Endothelial cell of umbilical vein (primary cell): ENCODE data around the gene ZFP36. TPM values are rescaled to one million over a fixed set of nuclear protein-coding genes. Genes with fewer than 3 reads are reported as not detected.

Source experiments
- BruUV-seq: library from RNA; stranded (reverse); fragments of 400-500 nt; replicated peaks from 2 replicates; lab custom pipeline; 2021; lab: Mats Ljungman, UMichigan
- CTCF ChIA-PET: fragments of 300-600, 350-600 bp; sonication (Branson Sonifier 250); formaldehyde crosslinking; loops from one replicate; lab custom pipeline; 2021; ENCODE audit warnings: antibody characterized with exemption, inconsistent platforms; lab: Charles Lee
- POLR2A ChIA-PET: fragments of 300-600, 350-600 bp; sonication (Branson Sonifier 250); formaldehyde crosslinking; loops from one replicate; lab custom pipeline; 2021; ENCODE audit warnings: antibody characterized with exemption, inconsistent platforms; lab: Charles Lee
- DNase-seq: peaks from one replicate; pipeline ENCODE4 v3.0.0-alpha.2; 2011; ENCODE audit warnings: low read depth, low spot score
- FAIRE-seq: peaks from 2 replicates; lab custom pipeline; 2011; peaks lifted over from hg19 to GRCh38; lab: Jason Lieb, UNC
- H2AFZ ChIP-seq: 2 replicates; pipeline ENCODE4 v1.6.0; 2012; ENCODE audit warnings: low read depth, low read length, control low read depth, inconsistent platforms
- H3K27ac ChIP-seq: 2 replicates; pipeline ENCODE4 v1.5.1; 2011; ENCODE audit warnings: low read depth, mild to moderate bottlenecking, control low read depth, low read length, moderate library complexity; ENCODE audit not compliant: insufficient read depth
- H3K27me3 ChIP-seq, 2 experiments: 2 replicates each; pipeline versions ENCODE4 v1.6.0 to v1.6.1; 2011; ENCODE audit warnings: low read length in 2 of 2, mixed read lengths in 1 of 2; ENCODE audit not compliant: control insufficient read depth in 2 of 2, insufficient read depth in 2 of 2
- H3K36me3 ChIP-seq, 2 experiments: 2 replicates in 1 of 2; 3 replicates in 1 of 2; pipeline ENCODE4 v1.5.1; 2011; ENCODE audit warnings: low read length in 2 of 2, mild to moderate bottlenecking in 1 of 2, moderate library complexity in 1 of 2; ENCODE audit not compliant: control insufficient read depth in 2 of 2, insufficient read depth in 2 of 2; ENCODE audit errors: extremely low read depth in 1 of 2
- H3K4me1 ChIP-seq: 3 replicates; pipeline ENCODE4 v1.5.1; 2011; ENCODE audit warnings: mild to moderate bottlenecking, low read length; ENCODE audit not compliant: control insufficient read depth, insufficient read depth; ENCODE audit errors: extremely low read depth
- H3K4me2 ChIP-seq: 2 replicates; pipeline ENCODE4 v1.6.1; 2011; ENCODE audit warnings: low read length, control low read depth, mixed read lengths; ENCODE audit not compliant: insufficient read depth
- H3K4me3 ChIP-seq, 3 experiments: fragments of 200-600 bp in 1 of 3; sonication (generic), shearing (Covaris generic) in 1 of 3; replicated peaks in 1 of 3; 2 replicates each; pipeline ENCODE4 v1.5.1; 2011 to 2016; ENCODE audit warnings: control low read depth in 3 of 3, low read length in 3 of 3, mild to moderate bottlenecking in 2 of 3, inconsistent platforms in 1 of 3, low read depth in 1 of 3, moderate library complexity in 1 of 3; ENCODE audit not compliant: insufficient read depth in 1 of 3
- H3K79me2 ChIP-seq: 2 replicates; pipeline ENCODE4 v1.6.0; 2012; ENCODE audit warnings: low read length, inconsistent platforms; ENCODE audit not compliant: control insufficient read depth, insufficient read depth
- H3K9ac ChIP-seq: replicated peaks from 2 replicates; pipeline ENCODE3; 2011; ENCODE audit warnings: low read length, control low read depth; ENCODE audit not compliant: insufficient read depth; ENCODE audit errors: extremely low read depth
- H3K9me1 ChIP-seq: replicated peaks from 3 replicates; pipeline ENCODE4 v1.6.0; 2011; ENCODE audit warnings: mild to moderate bottlenecking, low read length; ENCODE audit not compliant: control insufficient read depth, insufficient read depth; ENCODE audit errors: extremely low read depth
- H3K9me3 ChIP-seq: replicated peaks from 2 replicates; pipeline ENCODE4 v1.5.1; 2012; ENCODE audit warnings: low read length, inconsistent platforms; ENCODE audit not compliant: control insufficient read depth, insufficient read depth
- H4K20me1 ChIP-seq: replicated peaks from 2 replicates; pipeline ENCODE3; 2011; ENCODE audit warnings: mild to moderate bottlenecking, low read length; ENCODE audit not compliant: control insufficient read depth, insufficient read depth; ENCODE audit errors: extremely low read depth
- CTCF ChIP-seq, 2 donors: IDR thresholded peaks; 1 replicate in 1 of 2; 2 replicates in 1 of 2; pipeline ENCODE4 v1.5.1; 2011; ENCODE audit warnings: low read length in 2 of 2, mild to moderate bottlenecking in 2 of 2, moderate library complexity in 2 of 2, control low read depth in 1 of 2, inconsistent platforms in 1 of 2, low read depth in 1 of 2; ENCODE audit not compliant: insufficient read depth in 1 of 2; ENCODE audit errors: extremely low read depth in 1 of 2
- FOS ChIP-seq: IDR thresholded peaks from 2 replicates; pipeline ENCODE4 v1.6.1; 2011; ENCODE audit warnings: mild to moderate bottlenecking, low read length, moderate library complexity, borderline replicate concordance; ENCODE audit not compliant: insufficient read depth
- GATA2 ChIP-seq: IDR thresholded peaks from 2 replicates; pipeline ENCODE4 v1.7.0; 2011; ENCODE audit warnings: low read depth, mild to moderate bottlenecking, moderate library complexity, mixed read lengths, low read length; ENCODE audit not compliant: insufficient read length, insufficient read depth
- MYC ChIP-seq: IDR thresholded peaks from one replicate; pipeline ENCODE4 v1.6.1; 2011; ENCODE audit warnings: mild to moderate bottlenecking, low read depth, low read length
- POLR2A ChIP-seq: IDR thresholded peaks from 2 replicates; pipeline ENCODE4 v1.6.1; 2012; ENCODE audit warnings: low read depth, mild to moderate bottlenecking, control low read depth, low read length
- POLR2AphosphoS5 ChIP-seq: IDR thresholded peaks from 2 replicates; pipeline ENCODE4 v1.6.1; 2012; ENCODE audit warnings: low read depth, mild to moderate bottlenecking, control low read depth, low read length, moderate library complexity; ENCODE audit not compliant: insufficient read depth
- dilution Hi-C: fragments of 300-500 bp; cut with MboI; formaldehyde crosslinking; loops from one replicate; pipeline ENCODE4 v1.15.0; 2019; ENCODE audit warnings: low sequenced_read_pairs; ENCODE audit not compliant: extremely low pct_ligation_motif_present
- intact Hi-C: fragments of 100-400 bp; cut with micrococcal nuclease; formaldehyde crosslinking; loops from one replicate; pipeline ENCODE4 v1.10.0; 2022
- polyA plus RNA-seq, 4 experiments: library from polyadenylated mRNA; depleted of rRNA in 3 of 4; stranded (reverse) in 3 of 4; unstranded in 1 of 4; fragments of >200 nt; gene quantifications; 2 replicates each; pipeline versions ENCODE4 v1.2.1 to v1.2.3, GENCODE V29; 2011 to 2012; ENCODE audit warnings: missing spikeins in 1 of 4
- total RNA-seq: library from RNA; stranded (reverse); gene quantifications from 2 replicates; pipeline ENCODE4 v1.2.3, GENCODE V29; 2021

Gene ZFP36
- total and polyA plus RNA-seq, 2 donors (not counting 3 experiments of a cell fraction or from before 2014, with no cell fraction given), result 12.2 to 21.7 TPM

GRCh38 chr19:39412867-39413271 is 6.2 kb downstream of the ZFP36 start:
- intact Hi-C loops, result loop anchor here (1.0 kb wide), 7 partner anchors 11 to 288 kb away; partner anchors contain the start of genes EID2B, PAK4 and SAMD4B
- no peaks in the 10 kb centered on the region for H3K9me3 ChIP-seq
- peak overlapping the region; percentile 87 for H3K27ac ChIP-seq
- peaks cover 24% of the 10 kb centered on the region for H3K79me2 ChIP-seq
- dilution Hi-C loops, result no loop called here
- FAIRE-seq (no peak), DNase-seq (no peak)
- H3K4me2 ChIP-seq, result peak overlapping the region; percentile 56
- H3K9me1 ChIP-seq, result no peaks in the 10 kb centered on the region
- H3K4me1 ChIP-seq, result peaks cover 38% of the 10 kb centered on the region
- H3K36me3 ChIP-seq, result peaks cover 0 to 10% of the 10 kb centered on the region in 2 experiments
- H2AFZ ChIP-seq, result peak overlapping the region; percentile 38
- ChIA-PET CTCF (interaction anchor here (1.5 to 2.3 kb wide), 3 partner anchors 11 to 23 kb away, joined by 4 to 147 read pairs (median 13); partner anchors contain the start of gene RPS16), POLR2A (interaction anchor here (1.9 to 2.2 kb wide), 2 partner anchors 23 kb away, joined by 15 to 18 read pairs; partner anchors contain the start of gene RPS16)
- no peaks in the 10 kb centered on the region for H3K27me3 ChIP-seq
- peak overlapping the region; percentile 97 for H3K9ac ChIP-seq
- no peaks in the 10 kb centered on the region for H4K20me1 ChIP-seq
- TSS peak; percentile 27 for BruUV-seq
- H3K4me3 ChIP-seq, result peak overlapping the region; percentile 66 to 94 (median 83)
- TF ChIP-seq POLR2A, result peak; percentile 1
- no peak for TF ChIP-seq MYC
- no peak for TF ChIP-seq POLR2AphosphoS5
- no peak for TF ChIP-seq FOS

- TF ChIP-seq GATA2 (no peak), CTCF (IDR thresholded peaks at IDR 0.05; ENCODE audit: extremely low read depth in 1 of 2, insufficient read depth in 1 of 2, low read depth in 1 of 2, low read length in 2 of 2) (no peak), POLR2A (peak; percentile 62), FOS (no peak)
- Histone ChIP-seq H2AFZ (peak overlapping the region; percentile 40), H4K20me1 (no peaks in the 10 kb centered on the region), H3K36me3 (peaks cover 0 to 11% of the 10 kb centered on the region in 2 experiments), H3K27ac (peak overlapping the region; percentile 87), H3K9ac (peak overlapping the region; percentile 97), H3K9me1 (no peaks in the 10 kb centered on the region), H3K9me3 (no peaks in the 10 kb centered on the region), H3K4me1 (peaks cover 33% of the 10 kb centered on the region), H3K27me3 (no peaks in the 10 kb centered on the region), H3K4me3 (peak overlapping the region; percentile 74 to 94 (median 83)), H3K79me2 (peaks cover 18% of the 10 kb centered on the region), H3K4me2 (peak overlapping the region; percentile 69)
- no TSS peak for BruUV-seq
- intact Hi-C loops, result no loop called here
- DNase-seq (peak; percentile 71), FAIRE-seq (peak; percentile 78)
- CTCF ChIA-PET, result interaction anchor here (1.0 to 1.9 kb wide), 9 partner anchors 10 to 325 kb away, joined by 3 to 29 read pairs (median 4); partner anchors contain the start of genes RPS16 and SUPT5H
- POLR2A ChIA-PET, result interaction anchor here (1.6 to 2.2 kb wide), 2 partner anchors 15 to 22 kb away, joined by 10 to 18 read pairs; partner anchors contain the start of gene RPS16
- dilution Hi-C loops, result no loop called here
Observed at GRCh38 chr19:39413272-39413910, 6.7 kb downstream of the ZFP36 start.
